HL-60 (cell line): ENCODE results near the gene SEBOX.

Experiments used
- DNase-seq, 2 experiments: peaks; one replicate each; pipeline ENCODE4 v3.0.0-alpha.2; 2010 to 2020; ENCODE audit warnings: low read depth in 1 of 2, low spot score in 1 of 2
- H3K27ac ChIP-seq: fragments of 250-450 bp; sonication (Bioruptor Pico); replicated peaks from 2 replicates; pipeline ENCODE4 v1.5.1; 2020; ENCODE audit warnings: mild to moderate bottlenecking, moderate library complexity
- H3K27me3 ChIP-seq: fragments of 250-450 bp; sonication (Bioruptor Pico); 2 replicates; pipeline ENCODE4 v1.5.1; 2021; ENCODE audit warnings: mild to moderate bottlenecking, moderate library complexity; ENCODE audit not compliant: insufficient read depth, poor library complexity, severe bottlenecking
- H3K4me3 ChIP-seq: replicated peaks from 2 replicates; pipeline ENCODE4 v1.5.1; 2011; ENCODE audit warnings: mild to moderate bottlenecking, control low read depth, low read length; ENCODE audit not compliant: insufficient read depth
- GABPA ChIP-seq: IDR thresholded peaks from 2 replicates; pipeline ENCODE4 v1.6.1; 2012; ENCODE audit warnings: low read depth
- POLR2AphosphoS5 ChIP-seq: IDR thresholded peaks from 2 replicates; pipeline ENCODE4 v1.6.1; 2012; ENCODE audit warnings: low read depth
- SPI1 ChIP-seq: IDR thresholded peaks from 2 replicates; pipeline ENCODE4 v1.6.1; 2012; ENCODE audit warnings: low read depth, mild to moderate bottlenecking, borderline replicate concordance
- TF ChIP-seq, protein P1 (sequence below): IDR thresholded peaks from one replicate; pipeline ENCODE4 v1.5.1; 2011; ENCODE audit warnings: low read length, control low read depth, inconsistent platforms; ENCODE audit not compliant: insufficient read depth
- TF ChIP-seq, protein P2 (sequence below): IDR thresholded peaks from 2 replicates; pipeline ENCODE4 v1.6.1; 2012; ENCODE audit warnings: low read depth; ENCODE audit not compliant: insufficient replicate concordance

The SEBOX gene

DNA sequence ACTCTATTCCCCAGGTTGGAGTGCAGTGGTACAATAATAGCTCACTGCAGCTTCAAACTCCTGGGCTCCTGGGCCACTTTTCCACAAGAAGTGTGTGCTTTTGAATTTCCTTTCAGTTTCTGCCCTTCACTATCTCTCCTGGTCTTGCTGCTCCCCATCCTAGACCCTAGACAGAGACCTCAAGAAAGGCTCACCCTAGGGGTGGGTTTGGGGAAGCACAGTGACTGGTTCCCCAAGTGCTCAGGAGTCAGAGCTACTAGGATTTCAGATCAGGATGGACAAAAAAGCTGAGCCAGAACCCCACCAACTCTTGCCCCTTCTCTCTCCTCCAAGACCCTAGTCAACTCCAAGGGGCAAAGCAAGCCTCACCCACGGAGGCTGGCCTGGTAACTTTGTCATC lies 1.6 kb upstream of the SEBOX start:
- TF ChIP-seq, protein P1, sequence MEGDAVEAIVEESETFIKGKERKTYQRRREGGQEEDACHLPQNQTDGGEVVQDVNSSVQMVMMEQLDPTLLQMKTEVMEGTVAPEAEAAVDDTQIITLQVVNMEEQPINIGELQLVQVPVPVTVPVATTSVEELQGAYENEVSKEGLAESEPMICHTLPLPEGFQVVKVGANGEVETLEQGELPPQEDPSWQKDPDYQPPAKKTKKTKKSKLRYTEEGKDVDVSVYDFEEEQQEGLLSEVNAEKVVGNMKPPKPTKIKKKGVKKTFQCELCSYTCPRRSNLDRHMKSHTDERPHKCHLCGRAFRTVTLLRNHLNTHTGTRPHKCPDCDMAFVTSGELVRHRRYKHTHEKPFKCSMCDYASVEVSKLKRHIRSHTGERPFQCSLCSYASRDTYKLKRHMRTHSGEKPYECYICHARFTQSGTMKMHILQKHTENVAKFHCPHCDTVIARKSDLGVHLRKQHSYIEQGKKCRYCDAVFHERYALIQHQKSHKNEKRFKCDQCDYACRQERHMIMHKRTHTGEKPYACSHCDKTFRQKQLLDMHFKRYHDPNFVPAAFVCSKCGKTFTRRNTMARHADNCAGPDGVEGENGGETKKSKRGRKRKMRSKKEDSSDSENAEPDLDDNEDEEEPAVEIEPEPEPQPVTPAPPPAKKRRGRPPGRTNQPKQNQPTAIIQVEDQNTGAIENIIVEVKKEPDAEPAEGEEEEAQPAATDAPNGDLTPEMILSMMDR, result no peak
- TF ChIP-seq POLR2AphosphoS5 (no peak), GABPA (no peak), SPI1 (no peak)
- TF ChIP-seq, protein P2, sequence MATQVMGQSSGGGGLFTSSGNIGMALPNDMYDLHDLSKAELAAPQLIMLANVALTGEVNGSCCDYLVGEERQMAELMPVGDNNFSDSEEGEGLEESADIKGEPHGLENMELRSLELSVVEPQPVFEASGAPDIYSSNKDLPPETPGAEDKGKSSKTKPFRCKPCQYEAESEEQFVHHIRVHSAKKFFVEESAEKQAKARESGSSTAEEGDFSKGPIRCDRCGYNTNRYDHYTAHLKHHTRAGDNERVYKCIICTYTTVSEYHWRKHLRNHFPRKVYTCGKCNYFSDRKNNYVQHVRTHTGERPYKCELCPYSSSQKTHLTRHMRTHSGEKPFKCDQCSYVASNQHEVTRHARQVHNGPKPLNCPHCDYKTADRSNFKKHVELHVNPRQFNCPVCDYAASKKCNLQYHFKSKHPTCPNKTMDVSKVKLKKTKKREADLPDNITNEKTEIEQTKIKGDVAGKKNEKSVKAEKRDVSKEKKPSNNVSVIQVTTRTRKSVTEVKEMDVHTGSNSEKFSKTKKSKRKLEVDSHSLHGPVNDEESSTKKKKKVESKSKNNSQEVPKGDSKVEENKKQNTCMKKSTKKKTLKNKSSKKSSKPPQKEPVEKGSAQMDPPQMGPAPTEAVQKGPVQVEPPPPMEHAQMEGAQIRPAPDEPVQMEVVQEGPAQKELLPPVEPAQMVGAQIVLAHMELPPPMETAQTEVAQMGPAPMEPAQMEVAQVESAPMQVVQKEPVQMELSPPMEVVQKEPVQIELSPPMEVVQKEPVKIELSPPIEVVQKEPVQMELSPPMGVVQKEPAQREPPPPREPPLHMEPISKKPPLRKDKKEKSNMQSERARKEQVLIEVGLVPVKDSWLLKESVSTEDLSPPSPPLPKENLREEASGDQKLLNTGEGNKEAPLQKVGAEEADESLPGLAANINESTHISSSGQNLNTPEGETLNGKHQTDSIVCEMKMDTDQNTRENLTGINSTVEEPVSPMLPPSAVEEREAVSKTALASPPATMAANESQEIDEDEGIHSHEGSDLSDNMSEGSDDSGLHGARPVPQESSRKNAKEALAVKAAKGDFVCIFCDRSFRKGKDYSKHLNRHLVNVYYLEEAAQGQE, result no peak
- no peak for DNase-seq
- Histone ChIP-seq H3K4me3 (no peak overlapping the region), H3K27ac (no peak overlapping the region), H3K27me3 (peaks cover under 1% of the 10 kb centered on the region)

DNA sequence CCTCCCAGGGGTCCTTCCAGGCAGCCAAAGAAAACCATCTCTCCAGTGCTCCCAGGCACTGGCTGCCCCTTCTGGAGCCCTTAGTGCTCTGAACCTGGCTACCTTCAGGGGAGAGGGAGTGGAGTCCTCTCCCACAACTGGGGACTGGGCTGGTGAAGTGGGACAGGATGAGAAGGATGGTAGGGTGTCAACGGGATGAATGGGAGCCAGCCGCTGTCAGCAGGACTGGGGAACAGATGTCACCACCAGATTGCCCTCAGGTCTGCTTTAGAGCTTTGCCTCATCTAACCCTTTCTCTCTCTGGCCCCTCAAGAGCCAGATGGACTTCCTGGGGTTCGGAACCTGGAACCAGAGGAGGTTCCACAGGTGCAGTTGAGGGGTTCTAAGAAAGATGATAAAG lies 488 bp upstream of the SEBOX start:
- no peaks in the 10 kb centered on the region for H3K27me3 ChIP-seq
- TF ChIP-seq, protein P1, result no peak
- TF ChIP-seq SPI1 (no peak), GABPA (no peak), POLR2AphosphoS5 (no peak)
- TF ChIP-seq, protein P2, result no peak
- H3K4me3 ChIP-seq, result no peak overlapping the region
- no peak overlapping the region for H3K27ac ChIP-seq
- DNase-seq, result no peak

DNA sequence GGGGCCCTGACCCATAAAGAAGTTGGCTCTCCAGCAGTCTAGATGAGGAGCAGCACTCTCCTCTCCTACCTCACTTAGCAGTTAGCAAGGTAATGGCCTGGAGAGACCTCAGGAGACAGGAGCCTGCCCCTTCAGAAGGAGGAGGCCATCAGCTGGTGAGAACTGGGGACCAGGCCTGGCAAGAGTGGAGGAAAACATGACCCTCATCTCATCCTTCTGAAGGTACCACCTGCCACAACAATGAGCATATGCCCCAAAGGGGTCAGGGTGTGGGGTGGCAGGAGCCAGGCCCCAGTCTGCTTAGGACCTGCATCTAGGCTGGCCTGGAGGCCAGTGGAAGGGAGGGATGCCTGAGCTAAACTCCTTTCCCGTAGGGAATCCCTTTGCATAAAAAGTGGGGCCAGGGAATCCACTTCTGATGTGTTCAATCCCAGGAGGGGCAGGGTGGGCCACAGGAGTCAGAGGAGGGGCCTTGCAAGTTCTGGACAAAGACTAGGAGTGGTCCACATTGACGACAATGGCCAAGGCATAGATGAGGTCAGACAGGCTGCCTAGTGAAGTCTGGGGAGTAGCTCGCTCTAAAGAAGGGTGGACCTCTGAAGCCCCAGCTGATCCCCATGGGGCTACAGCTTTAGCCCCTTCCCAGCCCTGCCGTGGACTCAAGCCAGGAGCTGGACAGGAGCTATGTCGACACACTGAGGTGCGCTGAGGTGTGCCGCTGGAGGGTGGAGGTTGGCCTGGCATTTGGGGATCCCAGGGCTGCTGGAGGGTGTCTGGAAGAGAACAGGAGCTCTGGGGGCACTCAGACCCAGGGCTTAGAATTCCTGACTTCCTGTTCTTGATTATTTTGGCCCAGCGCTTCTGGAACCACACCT lies 986 bp downstream of the SEBOX start:
- H3K27ac ChIP-seq, result no peak overlapping the region
- DNase-seq, result no peak
- H3K27me3 ChIP-seq, result no peaks in the 10 kb centered on the region
- no peak overlapping the region for H3K4me3 ChIP-seq
- TF ChIP-seq, protein P2, result no peak
- TF ChIP-seq SPI1 (no peak), POLR2AphosphoS5 (no peak), GABPA (no peak)
- TF ChIP-seq, protein P1, result no peak
